ENCODE measurements around the gene FBXL19. TPM values are rescaled to one million over a fixed set of nuclear protein-coding genes. Genes with fewer than 3 reads are reported as not detected.

Gene FBXL19
- total and polyA plus RNA-seq, 2 of the 13 experiments (the other 11 are each of a cell fraction or from before 2014, with no cell fraction given), result 6.0 to 13.7 TPM

- TF ChIP-seq, protein P1, sequence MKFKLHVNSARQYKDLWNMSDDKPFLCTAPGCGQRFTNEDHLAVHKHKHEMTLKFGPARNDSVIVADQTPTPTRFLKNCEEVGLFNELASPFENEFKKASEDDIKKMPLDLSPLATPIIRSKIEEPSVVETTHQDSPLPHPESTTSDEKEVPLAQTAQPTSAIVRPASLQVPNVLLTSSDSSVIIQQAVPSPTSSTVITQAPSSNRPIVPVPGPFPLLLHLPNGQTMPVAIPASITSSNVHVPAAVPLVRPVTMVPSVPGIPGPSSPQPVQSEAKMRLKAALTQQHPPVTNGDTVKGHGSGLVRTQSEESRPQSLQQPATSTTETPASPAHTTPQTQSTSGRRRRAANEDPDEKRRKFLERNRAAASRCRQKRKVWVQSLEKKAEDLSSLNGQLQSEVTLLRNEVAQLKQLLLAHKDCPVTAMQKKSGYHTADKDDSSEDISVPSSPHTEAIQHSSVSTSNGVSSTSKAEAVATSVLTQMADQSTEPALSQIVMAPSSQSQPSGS (CRISPR knock-in tag; IDR thresholded peaks at IDR 0.05), result peak; percentile 30; the same call in 1 of the 2 replicates
- TF ChIP-seq ZNF263 (CRISPR knock-in tag; IDR thresholded peaks at IDR 0.05), result peak; percentile 39; the same call in 1 of the 2 replicates
- peak; percentile 85; the same call in 1 of the 2 replicates for TF ChIP-seq SAP130 (CRISPR knock-in tag; IDR thresholded peaks at IDR 0.05; ENCODE audit: low read depth)
- no peak for TF ChIP-seq ZNF841 (CRISPR knock-in tag; IDR thresholded peaks at IDR 0.05; ENCODE audit: borderline replicate concordance)
- TF ChIP-seq ZNF329 (CRISPR knock-in tag; IDR thresholded peaks at IDR 0.05; ENCODE audit: low read depth), result no peak
- no peak for TF ChIP-seq CREM (IDR thresholded peaks at IDR 0.05)
- TF ChIP-seq CREM (CRISPR knock-in tag; IDR thresholded peaks at IDR 0.05), result no peak
- no peak for TF ChIP-seq MTA3 (CRISPR knock-in tag; IDR thresholded peaks at IDR 0.05)
- TF ChIP-seq PRMT3 (CRISPR knock-in tag; IDR thresholded peaks at IDR 0.05; ENCODE audit: borderline replicate concordance, low read depth), result no peak
- peak; percentile 43; the same call in 1 of the 2 replicates for TF ChIP-seq FOSL1 (CRISPR knock-in tag; IDR thresholded peaks at IDR 0.05; ENCODE audit: borderline replicate concordance)
- TF ChIP-seq, protein P2, sequence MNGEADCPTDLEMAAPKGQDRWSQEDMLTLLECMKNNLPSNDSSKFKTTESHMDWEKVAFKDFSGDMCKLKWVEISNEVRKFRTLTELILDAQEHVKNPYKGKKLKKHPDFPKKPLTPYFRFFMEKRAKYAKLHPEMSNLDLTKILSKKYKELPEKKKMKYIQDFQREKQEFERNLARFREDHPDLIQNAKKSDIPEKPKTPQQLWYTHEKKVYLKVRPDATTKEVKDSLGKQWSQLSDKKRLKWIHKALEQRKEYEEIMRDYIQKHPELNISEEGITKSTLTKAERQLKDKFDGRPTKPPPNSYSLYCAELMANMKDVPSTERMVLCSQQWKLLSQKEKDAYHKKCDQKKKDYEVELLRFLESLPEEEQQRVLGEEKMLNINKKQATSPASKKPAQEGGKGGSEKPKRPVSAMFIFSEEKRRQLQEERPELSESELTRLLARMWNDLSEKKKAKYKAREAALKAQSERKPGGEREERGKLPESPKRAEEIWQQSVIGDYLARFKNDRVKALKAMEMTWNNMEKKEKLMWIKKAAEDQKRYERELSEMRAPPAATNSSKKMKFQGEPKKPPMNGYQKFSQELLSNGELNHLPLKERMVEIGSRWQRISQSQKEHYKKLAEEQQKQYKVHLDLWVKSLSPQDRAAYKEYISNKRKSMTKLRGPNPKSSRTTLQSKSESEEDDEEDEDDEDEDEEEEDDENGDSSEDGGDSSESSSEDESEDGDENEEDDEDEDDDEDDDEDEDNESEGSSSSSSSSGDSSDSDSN (CRISPR knock-in tag; IDR thresholded peaks at IDR 0.05), result peak; percentile 84
- 0 out of 2 replicates have a peak, but pooled peaks have one; percentile 76 for TF ChIP-seq ZNF580 (CRISPR knock-in tag; IDR thresholded peaks at IDR 0.05; ENCODE audit: borderline replicate concordance, low read depth)
- TF ChIP-seq CBX5 (CRISPR knock-in tag; IDR thresholded peaks at IDR 0.05; ENCODE audit: borderline replicate concordance), result no peak
- TF ChIP-seq ZSCAN12 (CRISPR knock-in tag; IDR thresholded peaks at IDR 0.05), result no peak
- TF ChIP-seq MAF1 (CRISPR knock-in tag; IDR thresholded peaks at IDR 0.05; ENCODE audit: borderline replicate concordance), result 0 out of 2 replicates have a peak, but pooled peaks have one; percentile 7
- no peak for TF ChIP-seq ZNF24 (IDR thresholded peaks at IDR 0.05)
- TF ChIP-seq EED (CRISPR knock-in tag; IDR thresholded peaks at IDR 0.05), result no peak; the same call in 1 of the 2 replicates
- TF ChIP-seq, protein P3, sequence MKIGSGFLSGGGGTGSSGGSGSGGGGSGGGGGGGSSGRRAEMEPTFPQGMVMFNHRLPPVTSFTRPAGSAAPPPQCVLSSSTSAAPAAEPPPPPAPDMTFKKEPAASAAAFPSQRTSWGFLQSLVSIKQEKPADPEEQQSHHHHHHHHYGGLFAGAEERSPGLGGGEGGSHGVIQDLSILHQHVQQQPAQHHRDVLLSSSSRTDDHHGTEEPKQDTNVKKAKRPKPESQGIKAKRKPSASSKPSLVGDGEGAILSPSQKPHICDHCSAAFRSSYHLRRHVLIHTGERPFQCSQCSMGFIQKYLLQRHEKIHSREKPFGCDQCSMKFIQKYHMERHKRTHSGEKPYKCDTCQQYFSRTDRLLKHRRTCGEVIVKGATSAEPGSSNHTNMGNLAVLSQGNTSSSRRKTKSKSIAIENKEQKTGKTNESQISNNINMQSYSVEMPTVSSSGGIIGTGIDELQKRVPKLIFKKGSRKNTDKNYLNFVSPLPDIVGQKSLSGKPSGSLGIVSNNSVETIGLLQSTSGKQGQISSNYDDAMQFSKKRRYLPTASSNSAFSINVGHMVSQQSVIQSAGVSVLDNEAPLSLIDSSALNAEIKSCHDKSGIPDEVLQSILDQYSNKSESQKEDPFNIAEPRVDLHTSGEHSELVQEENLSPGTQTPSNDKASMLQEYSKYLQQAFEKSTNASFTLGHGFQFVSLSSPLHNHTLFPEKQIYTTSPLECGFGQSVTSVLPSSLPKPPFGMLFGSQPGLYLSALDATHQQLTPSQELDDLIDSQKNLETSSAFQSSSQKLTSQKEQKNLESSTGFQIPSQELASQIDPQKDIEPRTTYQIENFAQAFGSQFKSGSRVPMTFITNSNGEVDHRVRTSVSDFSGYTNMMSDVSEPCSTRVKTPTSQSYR (CRISPR knock-in tag; IDR thresholded peaks at IDR 0.05; ENCODE audit: borderline replicate concordance), result peak; percentile 26; the same call in 1 of the 2 replicates
- TF ChIP-seq ZNF350 (CRISPR knock-in tag; IDR thresholded peaks at IDR 0.05; ENCODE audit: borderline replicate concordance, low read depth), result peak; percentile 83; the same call in 1 of the 2 replicates
- peak; percentile 55 for TF ChIP-seq FOSL2 (CRISPR knock-in tag; IDR thresholded peaks at IDR 0.05)
- no peak; the same call in 1 of the 2 replicates for TF ChIP-seq ZNF232 (CRISPR knock-in tag; IDR thresholded peaks at IDR 0.05; ENCODE audit: borderline replicate concordance)
- TF ChIP-seq ZNF124 (CRISPR knock-in tag; IDR thresholded peaks at IDR 0.05), result peak; percentile 20; the same call in 1 of the 2 replicates
Measured at GRCh38 chr16:30985401-30986128, 62.2 kb downstream of the FBXL19 start (continued).

Measured in HepG2 (cell line).